Measurements from ENCODE around the gene DOCK8. TPM values are rescaled to one million over a fixed set of nuclear protein-coding genes. Genes with fewer than 3 reads are reported as not detected.

The DOCK8 gene
- total and polyA plus RNA-seq, 10 of the 15 experiments (the other 5 are each of a cell fraction or from before 2014, with no cell fraction given) = 35.4 to 100 (median 44.7) TPM

DNA sequence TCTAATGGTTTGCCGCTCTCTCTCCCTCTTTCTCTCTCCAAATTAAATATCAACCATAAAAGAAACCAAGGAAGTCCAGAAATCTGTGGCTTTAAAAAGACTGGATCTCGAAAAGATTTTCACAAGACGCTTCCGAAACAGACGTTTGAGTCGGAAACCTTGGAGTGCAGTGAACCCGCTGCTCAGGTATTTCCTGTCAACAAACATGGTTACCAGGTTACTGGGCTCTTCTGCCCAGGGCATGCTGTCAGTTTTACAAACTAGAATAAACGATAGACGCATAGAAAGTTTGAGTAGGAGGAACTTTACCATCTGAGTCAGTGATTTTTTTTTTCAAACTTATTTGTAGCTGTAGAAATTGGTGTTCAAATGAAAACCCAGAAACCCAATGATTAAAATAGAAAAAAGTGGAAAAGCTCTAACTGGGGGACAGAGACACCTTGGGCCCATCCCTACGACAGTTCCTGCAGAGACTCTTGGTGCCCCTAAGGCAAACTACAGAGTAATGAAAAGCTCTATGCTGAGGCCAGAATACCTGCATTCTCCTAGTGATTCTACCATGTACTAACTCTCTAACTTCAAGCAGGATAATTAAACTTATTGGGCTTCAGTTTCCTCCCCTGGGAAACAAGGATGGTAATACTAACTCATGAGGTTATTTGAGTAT, 90.0 kb downstream of the DOCK8 start:
- H3K9me3 ChIP-seq (replicated peaks; ENCODE audit: control insufficient read depth, insufficient read depth, low read length) = no peaks in the 10 kb centered on the region
- in situ Hi-C loops (cut with MboI) (no loop called here), intact Hi-C loops (cut with micrococcal nuclease; ENCODE audit: unreplicated experiment) (no loop called here)
- no peaks in the 10 kb centered on the region for H3K27me3 ChIP-seq (replicated peaks in 1 of 2; ENCODE audit: control insufficient read depth in 2 of 2, insufficient read depth in 2 of 2, low read length in 1 of 2)
- RAD21 ChIA-PET (ENCODE audit: unreplicated experiment) = no interaction called here
- no peak overlapping the region for H2AFZ ChIP-seq (ENCODE audit: control insufficient read depth, low read depth, low read length)
- no peaks in the 10 kb centered on the region for H3K4me1 ChIP-seq (ENCODE audit: control insufficient read depth, insufficient read depth, low read length)
- ATAC-seq (no peak), FAIRE-seq (no peak), DNase-seq (ENCODE audit: low read depth, low spot score) (no peak)
- 97% methylated on average over 10 of the region's 10 CpGs for WGBS (ENCODE audit: insufficient coverage, insufficient replicate concordance, low lambda C conversion rate, missing lambda C conversion rate)
- H3K27ac ChIP-seq (ENCODE audit: control insufficient read depth, insufficient read depth) = no peak overlapping the region
- no peak overlapping the region for H3K9ac ChIP-seq (ENCODE audit: control insufficient read depth, insufficient read depth, low read length)
- CTCF ChIA-PET = interaction anchor here (2.2 kb wide), 1 partner anchor 11 kb away, joined by 5 read pairs; no protein-coding TSS in a partner anchor
- peaks cover 7 to 36% of the 10 kb centered on the region in 2 experiments for H3K36me3 ChIP-seq (ENCODE audit: control insufficient read depth in 2 of 2, insufficient read depth in 2 of 2, low read length in 1 of 2)
- SMC1A ChIA-PET (ENCODE audit: uncharacterized antibody, unreplicated experiment) = interaction anchor here (0.9 to 1.7 kb wide), 2 partner anchors 8 to 699 kb away, joined by 3 to 4 read pairs; no protein-coding TSS in a partner anchor
- H3K79me2 ChIP-seq (ENCODE audit: control insufficient read depth, insufficient read depth, low read length) = no peaks in the 10 kb centered on the region
- no TSS peak for BruUV-seq (replicated peaks)
- H3K4me3 ChIP-seq = no peak overlapping the region
- no peak overlapping the region for H3K4me2 ChIP-seq (ENCODE audit: control insufficient read depth, insufficient read depth)
- POLR2A ChIA-PET = no interaction called here
- H4K20me1 ChIP-seq (ENCODE audit: control insufficient read depth, insufficient read depth) = no peaks in the 10 kb centered on the region
- no peak for TF ChIP-seq BMI1 (IDR thresholded peaks at IDR 0.05; ENCODE audit: borderline replicate concordance)
- TF ChIP-seq NFYB (IDR thresholded peaks at IDR 0.05; ENCODE audit: insufficient read depth, low read depth, low read length) = no peak
- TF ChIP-seq TCF3 (IDR thresholded peaks at IDR 0.05; ENCODE audit: borderline replicate concordance, insufficient read depth, low read depth, low read length) = no peak

DNA sequence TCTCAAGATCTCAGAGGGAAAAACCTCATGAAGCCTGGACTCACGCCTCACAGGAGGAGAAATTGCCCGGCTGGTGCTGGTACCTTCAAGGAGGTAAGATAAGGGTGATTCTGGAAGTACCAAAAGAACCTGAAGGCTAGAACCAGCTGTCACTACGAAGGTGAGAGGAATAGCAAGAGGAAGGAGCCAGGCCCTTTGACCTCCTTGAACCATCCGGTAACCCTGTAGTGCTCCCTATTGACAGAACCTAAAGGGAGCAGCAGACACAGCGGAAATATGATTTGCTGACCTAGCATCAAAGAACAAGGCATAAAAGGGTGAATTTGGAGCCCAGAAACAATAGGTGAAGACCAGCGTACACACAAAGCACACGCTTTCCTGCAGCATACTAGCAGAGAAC, 92.2 kb downstream of the DOCK8 start:
- intact Hi-C loops (cut with micrococcal nuclease; ENCODE audit: unreplicated experiment) (no loop called here), in situ Hi-C loops (cut with MboI) (no loop called here)
- no peaks in the 10 kb centered on the region for H3K27me3 ChIP-seq (replicated peaks in 1 of 2; ENCODE audit: control insufficient read depth in 2 of 2, insufficient read depth in 2 of 2, low read length in 1 of 2)
- DNase-seq (ENCODE audit: low read depth, low spot score) = no peak
- ATAC-seq = peak; percentile 52; the same call in 2 of the 3 replicates
- WGBS (ENCODE audit: insufficient coverage, insufficient replicate concordance, low lambda C conversion rate, missing lambda C conversion rate) = 91% methylated on average over 7 of the region's 7 CpGs
- ChIA-PET POLR2A (no interaction called here), CTCF (interaction anchor here (1.4 to 2.2 kb wide), 2 partner anchors 13 to 130 kb away, joined by 5 read pairs; no protein-coding TSS in a partner anchor), SMC1A (ENCODE audit: uncharacterized antibody, unreplicated experiment) (no interaction called here), RAD21 (ENCODE audit: unreplicated experiment) (no interaction called here)
- no peak overlapping the region for H3K4me2 ChIP-seq (ENCODE audit: control insufficient read depth, insufficient read depth)
- no peak overlapping the region for H3K27ac ChIP-seq (ENCODE audit: control insufficient read depth, insufficient read depth)
- no TSS peak for BruUV-seq (replicated peaks)
- no peak for FAIRE-seq
- H3K79me2 ChIP-seq (ENCODE audit: control insufficient read depth, insufficient read depth, low read length) = no peaks in the 10 kb centered on the region
- no peak overlapping the region for H3K9ac ChIP-seq (ENCODE audit: control insufficient read depth, insufficient read depth, low read length)
- H4K20me1 ChIP-seq (ENCODE audit: control insufficient read depth, insufficient read depth) = no peaks in the 10 kb centered on the region
- H3K9me3 ChIP-seq (replicated peaks; ENCODE audit: control insufficient read depth, insufficient read depth, low read length) = no peaks in the 10 kb centered on the region
- H3K4me1 ChIP-seq (ENCODE audit: control insufficient read depth, insufficient read depth, low read length) = no peaks in the 10 kb centered on the region
- H3K4me3 ChIP-seq = no peak overlapping the region
- H2AFZ ChIP-seq (ENCODE audit: control insufficient read depth, low read depth, low read length) = no peak overlapping the region
- peaks cover 10 to 31% of the 10 kb centered on the region in 2 experiments for H3K36me3 ChIP-seq (ENCODE audit: control insufficient read depth in 2 of 2, insufficient read depth in 2 of 2, low read length in 1 of 2)
- TF ChIP-seq WRNIP1 (IDR thresholded peaks at IDR 0.05; ENCODE audit: borderline replicate concordance, low read depth, low read length) (no peak), RAD21 (IDR thresholded peaks at IDR 0.05; ENCODE audit: insufficient read depth, low read depth, low read length) (peak; percentile 65), CBFB (IDR thresholded peaks at IDR 0.05; ENCODE audit: low read depth) (no peak), EP300 (IDR thresholded peaks at IDR 0.05; ENCODE audit: borderline replicate concordance in 1 of 2, control insufficient read depth in 1 of 2, low read depth in 2 of 2, low read length in 2 of 2) (no peak), RCOR1 (conservative IDR thresholded peaks at IDR 0.05; ENCODE audit: low read depth, low read length) (no peak), IRF4 (IDR thresholded peaks at IDR 0.05; ENCODE audit: low read depth, low read length) (no peak), BMI1 (IDR thresholded peaks at IDR 0.05; ENCODE audit: borderline replicate concordance) (no peak), RB1 (IDR thresholded peaks at IDR 0.05; ENCODE audit: borderline replicate concordance) (no peak), SREBF2 (IDR thresholded peaks at IDR 0.05; ENCODE audit: low read length) (no peak), NFYB (IDR thresholded peaks at IDR 0.05; ENCODE audit: insufficient read depth, low read depth, low read length) (no peak), POLR2A (IDR thresholded peaks at IDR 0.05; ENCODE audit: low read depth, low read length) (no peak)
- TF ChIP-seq, protein P1, sequence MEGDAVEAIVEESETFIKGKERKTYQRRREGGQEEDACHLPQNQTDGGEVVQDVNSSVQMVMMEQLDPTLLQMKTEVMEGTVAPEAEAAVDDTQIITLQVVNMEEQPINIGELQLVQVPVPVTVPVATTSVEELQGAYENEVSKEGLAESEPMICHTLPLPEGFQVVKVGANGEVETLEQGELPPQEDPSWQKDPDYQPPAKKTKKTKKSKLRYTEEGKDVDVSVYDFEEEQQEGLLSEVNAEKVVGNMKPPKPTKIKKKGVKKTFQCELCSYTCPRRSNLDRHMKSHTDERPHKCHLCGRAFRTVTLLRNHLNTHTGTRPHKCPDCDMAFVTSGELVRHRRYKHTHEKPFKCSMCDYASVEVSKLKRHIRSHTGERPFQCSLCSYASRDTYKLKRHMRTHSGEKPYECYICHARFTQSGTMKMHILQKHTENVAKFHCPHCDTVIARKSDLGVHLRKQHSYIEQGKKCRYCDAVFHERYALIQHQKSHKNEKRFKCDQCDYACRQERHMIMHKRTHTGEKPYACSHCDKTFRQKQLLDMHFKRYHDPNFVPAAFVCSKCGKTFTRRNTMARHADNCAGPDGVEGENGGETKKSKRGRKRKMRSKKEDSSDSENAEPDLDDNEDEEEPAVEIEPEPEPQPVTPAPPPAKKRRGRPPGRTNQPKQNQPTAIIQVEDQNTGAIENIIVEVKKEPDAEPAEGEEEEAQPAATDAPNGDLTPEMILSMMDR (IDR thresholded peaks at IDR 0.05 in 2 of 3, conservative IDR thresholded peaks at IDR 0.05 in 1 of 3; ENCODE audit: control insufficient read depth in 2 of 3, extremely low read depth in 1 of 3, insufficient read depth in 1 of 3, low read depth in 3 of 3, low read length in 3 of 3) = peak; percentile 38 to 43 (median 40); a peak in 4 of 6 replicates
- TF ChIP-seq, protein P2, sequence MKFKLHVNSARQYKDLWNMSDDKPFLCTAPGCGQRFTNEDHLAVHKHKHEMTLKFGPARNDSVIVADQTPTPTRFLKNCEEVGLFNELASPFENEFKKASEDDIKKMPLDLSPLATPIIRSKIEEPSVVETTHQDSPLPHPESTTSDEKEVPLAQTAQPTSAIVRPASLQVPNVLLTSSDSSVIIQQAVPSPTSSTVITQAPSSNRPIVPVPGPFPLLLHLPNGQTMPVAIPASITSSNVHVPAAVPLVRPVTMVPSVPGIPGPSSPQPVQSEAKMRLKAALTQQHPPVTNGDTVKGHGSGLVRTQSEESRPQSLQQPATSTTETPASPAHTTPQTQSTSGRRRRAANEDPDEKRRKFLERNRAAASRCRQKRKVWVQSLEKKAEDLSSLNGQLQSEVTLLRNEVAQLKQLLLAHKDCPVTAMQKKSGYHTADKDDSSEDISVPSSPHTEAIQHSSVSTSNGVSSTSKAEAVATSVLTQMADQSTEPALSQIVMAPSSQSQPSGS (IDR thresholded peaks at IDR 0.05; ENCODE audit: low read length) = no peak

All from GM12878 (cell line).